ENCODE measurements around the gene POLDIP2. TPM values are rescaled to one million over a fixed set of nuclear protein-coding genes. Genes with fewer than 3 reads are reported as not detected.

Gene POLDIP2
- total RNA-seq, 1 donor from 2014 or later = 45.9 TPM

- intact Hi-C loops (cut with DNase I) = no loop called here
- Histone ChIP-seq H3K27ac (no peak overlapping the region), H3K27me3 (no peaks in the 10 kb centered on the region), H3K4me1 (peaks cover 21% of the 10 kb centered on the region), H3K9me3 (no peaks in the 10 kb centered on the region), H3K36me3 (no peaks in the 10 kb centered on the region), H3K4me3 (no peak overlapping the region)
- DNase-seq (ENCODE audit: extremely low spot score in 2 of 2) = no peak
- TF ChIP-seq CTCF (IDR thresholded peaks at IDR 0.05) (no peak), POLR2AphosphoS5 (IDR thresholded peaks at IDR 0.05; ENCODE audit: insufficient read depth in 1 of 2, low read depth in 1 of 2) (no peak), POLR2A (IDR thresholded peaks at IDR 0.05) (no peak)
Measured at GRCh38 chr17:28404007-28404406, 46.7 kb upstream of the POLDIP2 start.

- Histone ChIP-seq H3K4me3 (no peak overlapping the region), H3K36me3 (no peaks in the 10 kb centered on the region), H3K27ac (no peak overlapping the region), H3K27me3 (no peaks in the 10 kb centered on the region), H3K4me1 (peaks cover 21% of the 10 kb centered on the region), H3K9me3 (no peaks in the 10 kb centered on the region)
- no peak for DNase-seq (ENCODE audit: extremely low spot score in 2 of 2)
- intact Hi-C loops (cut with DNase I) = no loop called here
- no peak for TF ChIP-seq POLR2A (IDR thresholded peaks at IDR 0.05)
- no peak for TF ChIP-seq CTCF (IDR thresholded peaks at IDR 0.05)
- TF ChIP-seq POLR2AphosphoS5 (IDR thresholded peaks at IDR 0.05; ENCODE audit: insufficient read depth in 1 of 2, low read depth in 1 of 2) = no peak
Measured at GRCh38 chr17:28402844-28403243, 45.5 kb upstream of the POLDIP2 start.

GRCh38 chr17:28402224-28402630 is 44.9 kb upstream of the POLDIP2 start:
- H3K9me3 ChIP-seq = no peaks in the 10 kb centered on the region
- no peak overlapping the region for H3K27ac ChIP-seq
- TF ChIP-seq CTCF (IDR thresholded peaks at IDR 0.05) (no peak), POLR2AphosphoS5 (IDR thresholded peaks at IDR 0.05; ENCODE audit: insufficient read depth in 1 of 2, low read depth in 1 of 2) (no peak), POLR2A (IDR thresholded peaks at IDR 0.05) (no peak)
- H3K36me3 ChIP-seq = no peaks in the 10 kb centered on the region
- no peak for DNase-seq (ENCODE audit: extremely low spot score in 2 of 2)
- intact Hi-C loops (cut with DNase I) = no loop called here
- no peak overlapping the region for H3K4me3 ChIP-seq
- no peaks in the 10 kb centered on the region for H3K27me3 ChIP-seq
- H3K4me1 ChIP-seq = peaks cover 21% of the 10 kb centered on the region

GRCh38 chr17:28399808-28400207 is 42.5 kb upstream of the POLDIP2 start:
- H3K9me3 ChIP-seq = no peaks in the 10 kb centered on the region
- intact Hi-C loops (cut with DNase I) = no loop called here
- no peak overlapping the region for H3K27ac ChIP-seq
- no peaks in the 10 kb centered on the region for H3K36me3 ChIP-seq
- no peaks in the 10 kb centered on the region for H3K27me3 ChIP-seq
- TF ChIP-seq CTCF (IDR thresholded peaks at IDR 0.05) = no peak
- no peak for TF ChIP-seq POLR2AphosphoS5 (IDR thresholded peaks at IDR 0.05; ENCODE audit: insufficient read depth in 1 of 2, low read depth in 1 of 2)
- no peak for TF ChIP-seq POLR2A (IDR thresholded peaks at IDR 0.05)
- peaks cover 3% of the 10 kb centered on the region for H3K4me1 ChIP-seq
- DNase-seq (ENCODE audit: extremely low spot score in 2 of 2) = no peak
- no peak overlapping the region for H3K4me3 ChIP-seq

GRCh38 chr17:28398280-28398981 is 41.1 kb upstream of the POLDIP2 start:
- Histone ChIP-seq H3K4me3 (no peak overlapping the region), H3K4me1 (no peaks in the 10 kb centered on the region), H3K36me3 (no peaks in the 10 kb centered on the region), H3K9me3 (no peaks in the 10 kb centered on the region), H3K27me3 (no peaks in the 10 kb centered on the region), H3K27ac (no peak overlapping the region)
- TF ChIP-seq POLR2AphosphoS5 (IDR thresholded peaks at IDR 0.05; ENCODE audit: insufficient read depth in 1 of 2, low read depth in 1 of 2) (no peak), POLR2A (IDR thresholded peaks at IDR 0.05) (no peak), CTCF (IDR thresholded peaks at IDR 0.05) (no peak)
- intact Hi-C loops (cut with DNase I) = no loop called here
- no peak for DNase-seq (ENCODE audit: extremely low spot score in 2 of 2)

Measured in vagina (tissue), 2 donors.